Measurements from ENCODE around the gene MVK. TPM values are rescaled to one million over a fixed set of nuclear protein-coding genes. Genes with fewer than 3 reads are reported as not detected.

The MVK gene
- total RNA-seq, 1 experiment from 2014 or later, result 19.2 TPM

- Mint-ChIP-seq H3K27me3 (ENCODE audit: low read depth) (no peaks in the 10 kb centered on the region), H3K9me3 (no peaks in the 10 kb centered on the region), H3K4me1 (no peaks in the 10 kb centered on the region), H3K4me3 (no peak overlapping the region), H3K36me3 (ENCODE audit: insufficient read depth in 1 of 3, low read depth in 3 of 3) (peaks cover 5 to 36% (median 31%) of the 10 kb centered on the region in 3 experiments; a peak in 5 of 7 replicates), H3K27ac (peak overlapping the region in 2 of 3 experiments; percentile 55 to 85; a peak in 2 of 7 replicates)
- no peak overlapping the region for H3K18ac ChIP-seq (ENCODE audit: insufficient read length, low read depth, low read length)
- no peak overlapping the region for H3K4ac ChIP-seq (ENCODE audit: low read depth, low read length)
- H3K23ac ChIP-seq (ENCODE audit: insufficient read length, low read depth, low read length), result no peak overlapping the region
- H2AK5ac ChIP-seq (ENCODE audit: insufficient read length, low read length), result no peak overlapping the region
- no peaks in the 10 kb centered on the region for H4K20me1 ChIP-seq (ENCODE audit: control insufficient read depth, insufficient read depth, insufficient read length)
- H2BK5ac ChIP-seq (ENCODE audit: insufficient read length, low read length), result no peak overlapping the region
- no peak overlapping the region for H3K56ac ChIP-seq (ENCODE audit: insufficient read length, low read depth, low read length)
- no peak overlapping the region for H2AFZ ChIP-seq (ENCODE audit: low read length)
- no peaks in the 10 kb centered on the region for H3K79me2 ChIP-seq (ENCODE audit: insufficient read depth, low read length)
- H3K79me1 ChIP-seq (ENCODE audit: insufficient read depth, low read depth, low read length, poor library complexity, severe bottlenecking), result no peaks in the 10 kb centered on the region
- H3K4me1 ChIP-seq (ENCODE audit: insufficient read depth, low read length), result no peaks in the 10 kb centered on the region
- TF ChIP-seq, protein P1, sequence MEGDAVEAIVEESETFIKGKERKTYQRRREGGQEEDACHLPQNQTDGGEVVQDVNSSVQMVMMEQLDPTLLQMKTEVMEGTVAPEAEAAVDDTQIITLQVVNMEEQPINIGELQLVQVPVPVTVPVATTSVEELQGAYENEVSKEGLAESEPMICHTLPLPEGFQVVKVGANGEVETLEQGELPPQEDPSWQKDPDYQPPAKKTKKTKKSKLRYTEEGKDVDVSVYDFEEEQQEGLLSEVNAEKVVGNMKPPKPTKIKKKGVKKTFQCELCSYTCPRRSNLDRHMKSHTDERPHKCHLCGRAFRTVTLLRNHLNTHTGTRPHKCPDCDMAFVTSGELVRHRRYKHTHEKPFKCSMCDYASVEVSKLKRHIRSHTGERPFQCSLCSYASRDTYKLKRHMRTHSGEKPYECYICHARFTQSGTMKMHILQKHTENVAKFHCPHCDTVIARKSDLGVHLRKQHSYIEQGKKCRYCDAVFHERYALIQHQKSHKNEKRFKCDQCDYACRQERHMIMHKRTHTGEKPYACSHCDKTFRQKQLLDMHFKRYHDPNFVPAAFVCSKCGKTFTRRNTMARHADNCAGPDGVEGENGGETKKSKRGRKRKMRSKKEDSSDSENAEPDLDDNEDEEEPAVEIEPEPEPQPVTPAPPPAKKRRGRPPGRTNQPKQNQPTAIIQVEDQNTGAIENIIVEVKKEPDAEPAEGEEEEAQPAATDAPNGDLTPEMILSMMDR (conservative IDR thresholded peaks at IDR 0.05), result no peak
- H3K4me2 ChIP-seq (ENCODE audit: insufficient read depth, insufficient read length, low read length), result no peak overlapping the region
- H3K27ac ChIP-seq (ENCODE audit: insufficient read length, low read depth, low read length), result no peak overlapping the region
- H3T11ph ChIP-seq (ENCODE audit: low read length), result no peak overlapping the region
- H3K27me3 ChIP-seq (ENCODE audit: insufficient read depth, low read length), result no peaks in the 10 kb centered on the region
- H2BK12ac ChIP-seq (ENCODE audit: insufficient read length, low read depth, low read length), result no peak overlapping the region
- H2BK20ac ChIP-seq (ENCODE audit: low read depth, low read length, poor library complexity, severe bottlenecking), result no peak overlapping the region
- H3K9me3 ChIP-seq (ENCODE audit: control insufficient read depth, low read depth, low read length), result no peaks in the 10 kb centered on the region
- WGBS (ENCODE audit: extremely low coverage, insufficient read length, low lambda C conversion rate), result no CpG with 5 or more reads among the region's 16 CpGs
- H3K23me2 ChIP-seq (ENCODE audit: insufficient read length, low read depth, low read length, poor library complexity, severe bottlenecking), result no peaks in the 10 kb centered on the region
- H3K14ac ChIP-seq (ENCODE audit: insufficient read depth, low read length), result no peak overlapping the region; the same call in 1 of the 2 replicates
- H4K5ac ChIP-seq (ENCODE audit: insufficient read length, low read depth, low read length), result no peak overlapping the region
- no peak overlapping the region for H3K9ac ChIP-seq (ENCODE audit: extremely low read depth, insufficient read length, low read length)
- DNase-seq, result no peak
- no peak overlapping the region for H4K91ac ChIP-seq (ENCODE audit: insufficient read length, low read depth, low read length)
- H2BK120ac ChIP-seq (ENCODE audit: low read depth, low read length, poor library complexity, severe bottlenecking), result no peak overlapping the region
- H4K8ac ChIP-seq (replicated peaks; ENCODE audit: insufficient read length, low read depth, low read length), result no peak overlapping the region
- no peak overlapping the region for H2BK15ac ChIP-seq (ENCODE audit: low read depth, low read length)
Observed at GRCh38 chr12:109589691-109590245, 16.2 kb downstream of the MVK start.

All from H9 (cell line).